Endothelial cell of umbilical vein (primary cell): ENCODE data around the gene CDC40. TPM values are rescaled to one million over a fixed set of nuclear protein-coding genes. Genes with fewer than 3 reads are reported as not detected.

Source experiments
- BruUV-seq: library from RNA; stranded (reverse); fragments of 400-500 nt; replicated peaks from 2 replicates; lab custom pipeline; 2021; lab: Mats Ljungman, UMichigan
- CTCF ChIA-PET: fragments of 300-600, 350-600 bp; sonication (Branson Sonifier 250); formaldehyde crosslinking; loops from one replicate; lab custom pipeline; 2021; ENCODE audit warnings: antibody characterized with exemption, inconsistent platforms; lab: Charles Lee
- POLR2A ChIA-PET: fragments of 300-600, 350-600 bp; sonication (Branson Sonifier 250); formaldehyde crosslinking; loops from one replicate; lab custom pipeline; 2021; ENCODE audit warnings: antibody characterized with exemption, inconsistent platforms; lab: Charles Lee
- DNase-seq: peaks from one replicate; pipeline ENCODE4 v3.0.0-alpha.2; 2011; ENCODE audit warnings: low read depth, low spot score
- FAIRE-seq: peaks from 2 replicates; lab custom pipeline; 2011; peaks lifted over from hg19 to GRCh38; lab: Jason Lieb, UNC
- H2AFZ ChIP-seq: 2 replicates; pipeline ENCODE4 v1.6.0; 2012; ENCODE audit warnings: low read depth, low read length, control low read depth, inconsistent platforms
- H3K27ac ChIP-seq: 2 replicates; pipeline ENCODE4 v1.5.1; 2011; ENCODE audit warnings: low read depth, mild to moderate bottlenecking, control low read depth, low read length, moderate library complexity; ENCODE audit not compliant: insufficient read depth
- H3K27me3 ChIP-seq, 2 experiments: 2 replicates each; pipeline versions ENCODE4 v1.6.0 to v1.6.1; 2011; ENCODE audit warnings: low read length in 2 of 2, mixed read lengths in 1 of 2; ENCODE audit not compliant: control insufficient read depth in 2 of 2, insufficient read depth in 2 of 2
- H3K36me3 ChIP-seq, 2 experiments: 2 replicates in 1 of 2; 3 replicates in 1 of 2; pipeline ENCODE4 v1.5.1; 2011; ENCODE audit warnings: low read length in 2 of 2, mild to moderate bottlenecking in 1 of 2, moderate library complexity in 1 of 2; ENCODE audit not compliant: control insufficient read depth in 2 of 2, insufficient read depth in 2 of 2; ENCODE audit errors: extremely low read depth in 1 of 2
- H3K4me1 ChIP-seq: 3 replicates; pipeline ENCODE4 v1.5.1; 2011; ENCODE audit warnings: mild to moderate bottlenecking, low read length; ENCODE audit not compliant: control insufficient read depth, insufficient read depth; ENCODE audit errors: extremely low read depth
- H3K4me2 ChIP-seq: 2 replicates; pipeline ENCODE4 v1.6.1; 2011; ENCODE audit warnings: low read length, control low read depth, mixed read lengths; ENCODE audit not compliant: insufficient read depth
- H3K4me3 ChIP-seq, 3 experiments: fragments of 200-600 bp in 1 of 3; sonication (generic), shearing (Covaris generic) in 1 of 3; replicated peaks in 1 of 3; 2 replicates each; pipeline ENCODE4 v1.5.1; 2011 to 2016; ENCODE audit warnings: control low read depth in 3 of 3, low read length in 3 of 3, mild to moderate bottlenecking in 2 of 3, inconsistent platforms in 1 of 3, low read depth in 1 of 3, moderate library complexity in 1 of 3; ENCODE audit not compliant: insufficient read depth in 1 of 3
- H3K79me2 ChIP-seq: 2 replicates; pipeline ENCODE4 v1.6.0; 2012; ENCODE audit warnings: low read length, inconsistent platforms; ENCODE audit not compliant: control insufficient read depth, insufficient read depth
- H3K9ac ChIP-seq: replicated peaks from 2 replicates; pipeline ENCODE3; 2011; ENCODE audit warnings: low read length, control low read depth; ENCODE audit not compliant: insufficient read depth; ENCODE audit errors: extremely low read depth
- H3K9me1 ChIP-seq: replicated peaks from 3 replicates; pipeline ENCODE4 v1.6.0; 2011; ENCODE audit warnings: mild to moderate bottlenecking, low read length; ENCODE audit not compliant: control insufficient read depth, insufficient read depth; ENCODE audit errors: extremely low read depth
- H3K9me3 ChIP-seq: replicated peaks from 2 replicates; pipeline ENCODE4 v1.5.1; 2012; ENCODE audit warnings: low read length, inconsistent platforms; ENCODE audit not compliant: control insufficient read depth, insufficient read depth
- H4K20me1 ChIP-seq: replicated peaks from 2 replicates; pipeline ENCODE3; 2011; ENCODE audit warnings: mild to moderate bottlenecking, low read length; ENCODE audit not compliant: control insufficient read depth, insufficient read depth; ENCODE audit errors: extremely low read depth
- CTCF ChIP-seq, 2 donors: IDR thresholded peaks; 1 replicate in 1 of 2; 2 replicates in 1 of 2; pipeline ENCODE4 v1.5.1; 2011; ENCODE audit warnings: low read length in 2 of 2, mild to moderate bottlenecking in 2 of 2, moderate library complexity in 2 of 2, control low read depth in 1 of 2, inconsistent platforms in 1 of 2, low read depth in 1 of 2; ENCODE audit not compliant: insufficient read depth in 1 of 2; ENCODE audit errors: extremely low read depth in 1 of 2
- EZH2 ChIP-seq: IDR thresholded peaks from 2 replicates; pipeline ENCODE4 v1.6.1; 2012; ENCODE audit warnings: borderline replicate concordance, low read depth, mild to moderate bottlenecking, moderate library complexity, low read length, inconsistent platforms; ENCODE audit not compliant: severe bottlenecking
- FOS ChIP-seq: IDR thresholded peaks from 2 replicates; pipeline ENCODE4 v1.6.1; 2011; ENCODE audit warnings: mild to moderate bottlenecking, low read length, moderate library complexity, borderline replicate concordance; ENCODE audit not compliant: insufficient read depth
- GATA2 ChIP-seq: IDR thresholded peaks from 2 replicates; pipeline ENCODE4 v1.7.0; 2011; ENCODE audit warnings: low read depth, mild to moderate bottlenecking, moderate library complexity, mixed read lengths, low read length; ENCODE audit not compliant: insufficient read length, insufficient read depth
- JUN ChIP-seq: IDR thresholded peaks from 2 replicates; pipeline ENCODE4 v1.6.1; 2011; ENCODE audit warnings: borderline replicate concordance, low read depth; ENCODE audit not compliant: insufficient read length, insufficient read depth
- MYC ChIP-seq: IDR thresholded peaks from one replicate; pipeline ENCODE4 v1.6.1; 2011; ENCODE audit warnings: mild to moderate bottlenecking, low read depth, low read length
- POLR2A ChIP-seq: IDR thresholded peaks from 2 replicates; pipeline ENCODE4 v1.6.1; 2012; ENCODE audit warnings: low read depth, mild to moderate bottlenecking, control low read depth, low read length
- POLR2AphosphoS5 ChIP-seq: IDR thresholded peaks from 2 replicates; pipeline ENCODE4 v1.6.1; 2012; ENCODE audit warnings: low read depth, mild to moderate bottlenecking, control low read depth, low read length, moderate library complexity; ENCODE audit not compliant: insufficient read depth
- dilution Hi-C: fragments of 300-500 bp; cut with MboI; formaldehyde crosslinking; loops from one replicate; pipeline ENCODE4 v1.15.0; 2019; ENCODE audit warnings: low sequenced_read_pairs; ENCODE audit not compliant: extremely low pct_ligation_motif_present
- intact Hi-C: fragments of 100-400 bp; cut with micrococcal nuclease; formaldehyde crosslinking; loops from one replicate; pipeline ENCODE4 v1.10.0; 2022
- polyA plus RNA-seq, 4 experiments: library from polyadenylated mRNA; depleted of rRNA in 3 of 4; stranded (reverse) in 3 of 4; unstranded in 1 of 4; fragments of >200 nt; gene quantifications; 2 replicates each; pipeline versions ENCODE4 v1.2.1 to v1.2.3, GENCODE V29; 2011 to 2012; ENCODE audit warnings: missing spikeins in 1 of 4
- total RNA-seq: library from RNA; stranded (reverse); gene quantifications from 2 replicates; pipeline ENCODE4 v1.2.3, GENCODE V29; 2021
- TF ChIP-seq, protein P1 (sequence below): IDR thresholded peaks from 2 replicates; pipeline ENCODE4 v1.6.1; 2011; ENCODE audit not compliant: insufficient read depth, insufficient read length

Gene CDC40
- total and polyA plus RNA-seq, 2 donors (not counting 3 experiments of a cell fraction or from before 2014, with no cell fraction given): 7.2 to 18.5 TPM

DNA sequence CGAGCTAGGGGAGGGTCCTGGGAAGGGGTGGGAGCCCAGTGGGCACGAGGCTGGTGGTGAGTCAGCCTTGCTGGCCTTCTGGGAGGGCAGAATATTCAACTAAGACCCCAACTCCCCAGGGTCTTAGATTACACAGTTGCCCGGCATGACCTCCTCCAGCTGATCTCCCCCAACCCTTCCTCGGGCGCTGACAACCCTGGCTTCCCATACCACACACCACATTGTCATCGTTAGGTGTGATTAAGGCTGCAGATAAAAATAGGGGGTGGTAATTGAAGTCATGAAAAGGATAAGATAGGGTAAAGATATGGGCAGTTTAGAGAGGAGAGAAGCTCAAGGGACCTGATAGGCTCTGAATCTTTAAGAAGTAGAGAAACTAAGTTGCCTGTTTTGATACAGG, 10.5 kb downstream of the CDC40 start:
- Histone ChIP-seq H3K9ac (no peak overlapping the region), H3K9me3 (no peaks in the 10 kb centered on the region), H3K36me3 (peaks cover 0 to 2% of the 10 kb centered on the region in 2 experiments), H3K27ac (no peak overlapping the region), H3K4me2 (no peak overlapping the region), H3K4me3 (no peak overlapping the region), H3K79me2 (peaks cover 57% of the 10 kb centered on the region), H2AFZ (no peak overlapping the region), H3K9me1 (no peaks in the 10 kb centered on the region), H3K4me1 (peaks cover 16% of the 10 kb centered on the region), H4K20me1 (peaks cover 6% of the 10 kb centered on the region), H3K27me3 (no peaks in the 10 kb centered on the region)
- ChIA-PET CTCF (no interaction called here), POLR2A (no interaction called here)
- no peak for DNase-seq
- BruUV-seq: no TSS peak
- no peak for TF ChIP-seq JUN
- TF ChIP-seq EZH2: no peak
- TF ChIP-seq FOS: no peak
- no peak for TF ChIP-seq CTCF (IDR thresholded peaks at IDR 0.05; ENCODE audit: extremely low read depth in 1 of 2, insufficient read depth in 1 of 2, low read depth in 1 of 2, low read length in 2 of 2)
- TF ChIP-seq MYC: no peak
- TF ChIP-seq POLR2A: no peak
- TF ChIP-seq GATA2: no peak
- TF ChIP-seq, protein P1, sequence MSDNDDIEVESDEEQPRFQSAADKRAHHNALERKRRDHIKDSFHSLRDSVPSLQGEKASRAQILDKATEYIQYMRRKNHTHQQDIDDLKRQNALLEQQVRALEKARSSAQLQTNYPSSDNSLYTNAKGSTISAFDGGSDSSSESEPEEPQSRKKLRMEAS: no peak
- TF ChIP-seq POLR2AphosphoS5: no peak
- intact Hi-C loops (no loop called here), dilution Hi-C loops (no loop called here)
- FAIRE-seq: no peak
